Activated CD4-positive, alpha-beta T cell treated with anti-CD3 and anti-CD28 coated beads, Interleukin-2, amount 50 U/mL, for 16 hours (primary cell): Measurements from ENCODE around the gene CCZ1.
"Not testable (repeated sequence)": the region's sequence is repeated elsewhere in the genome, so short reads cannot be mapped to it uniquely, and the experiment has no call there.

Source experiments
- DNase-seq: peaks from one replicate; pipeline ENCODE4 v3.0.0-alpha.2; 2020

CCZ1 gene

DNA sequence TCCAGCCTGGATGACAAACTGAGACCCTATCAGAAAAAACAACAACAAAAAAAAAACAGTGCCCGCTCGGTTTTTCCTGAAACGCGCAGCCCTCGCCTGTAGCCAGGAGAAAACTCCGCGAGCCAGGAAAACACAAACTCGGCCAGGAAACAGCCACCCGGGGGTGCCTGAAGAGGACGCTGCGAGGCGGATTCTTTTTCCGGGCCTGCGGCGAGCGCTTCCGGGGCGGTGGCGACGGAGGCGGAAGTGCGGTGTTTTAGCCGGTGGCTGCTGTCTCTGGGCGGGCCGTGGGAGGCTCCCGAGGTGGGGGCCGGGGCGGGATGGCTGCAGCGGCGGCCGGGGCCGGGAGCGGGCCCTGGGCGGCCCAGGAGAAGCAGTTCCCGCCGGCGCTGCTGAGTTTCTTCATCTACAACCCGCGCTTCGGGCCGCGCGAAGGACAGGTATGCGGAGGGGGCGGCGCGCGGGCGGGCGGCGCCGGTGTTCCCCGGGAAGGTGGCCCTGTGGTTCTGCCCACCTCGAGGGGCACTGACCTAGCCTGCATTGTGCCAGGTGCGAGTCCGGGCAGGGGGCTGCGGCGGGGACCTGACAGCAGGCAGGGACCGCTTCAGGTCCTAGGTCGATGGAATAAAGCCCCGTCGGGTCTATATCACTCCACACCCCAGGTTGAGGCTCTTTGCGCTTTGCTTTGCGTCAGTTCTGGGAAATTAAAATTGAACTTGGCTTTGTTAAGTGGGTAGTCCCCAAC, at the start of gene CCZ1:
TSS of gene CCZ1 (plus strand) at position 254 of the 745 bp plus-strand sequence. CDS start at position 321, 67 bp downstream.
- DNase-seq, result peak; percentile 49

DNA sequence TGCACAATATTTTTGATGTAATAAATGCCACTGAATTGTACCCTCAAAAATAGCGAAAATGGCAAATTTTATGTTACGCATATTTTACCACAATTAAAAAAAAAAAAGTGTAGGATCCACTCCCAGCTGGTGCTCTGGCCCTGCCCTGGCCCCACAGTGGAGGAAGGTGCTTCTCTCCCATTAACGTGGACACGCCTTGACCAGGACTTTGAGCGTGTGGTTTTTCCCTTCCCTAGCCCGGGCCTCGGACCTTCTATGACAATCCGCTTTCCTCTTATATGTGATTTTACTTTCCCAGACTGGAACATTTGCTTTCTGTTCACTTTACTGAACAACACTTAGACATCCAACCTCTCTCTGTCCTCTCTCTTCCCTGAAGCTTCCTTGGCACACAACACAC, 47.6 kb upstream of the CCZ1 start:
- no peak for DNase-seq

DNA sequence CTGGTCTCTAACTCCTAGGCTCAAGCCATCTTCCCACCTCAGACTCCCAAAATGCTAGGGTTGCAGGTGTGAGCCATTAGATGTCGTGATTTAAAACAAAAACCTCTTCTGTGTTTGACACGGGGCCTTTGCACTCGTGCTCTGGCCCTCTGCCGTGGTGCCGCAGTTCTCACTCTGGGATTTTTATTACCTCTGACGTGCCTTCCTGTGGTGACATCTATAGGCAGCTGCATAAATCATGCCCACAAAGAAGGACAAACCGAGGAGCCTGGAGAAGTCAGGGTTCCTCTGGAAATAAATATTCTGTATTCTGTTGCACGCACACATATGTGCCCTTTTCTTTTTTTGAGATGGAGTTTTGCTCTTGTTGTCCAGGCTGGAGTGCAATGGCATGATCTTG, 43.8 kb upstream of the CCZ1 start:
- DNase-seq, result no peak

DNA sequence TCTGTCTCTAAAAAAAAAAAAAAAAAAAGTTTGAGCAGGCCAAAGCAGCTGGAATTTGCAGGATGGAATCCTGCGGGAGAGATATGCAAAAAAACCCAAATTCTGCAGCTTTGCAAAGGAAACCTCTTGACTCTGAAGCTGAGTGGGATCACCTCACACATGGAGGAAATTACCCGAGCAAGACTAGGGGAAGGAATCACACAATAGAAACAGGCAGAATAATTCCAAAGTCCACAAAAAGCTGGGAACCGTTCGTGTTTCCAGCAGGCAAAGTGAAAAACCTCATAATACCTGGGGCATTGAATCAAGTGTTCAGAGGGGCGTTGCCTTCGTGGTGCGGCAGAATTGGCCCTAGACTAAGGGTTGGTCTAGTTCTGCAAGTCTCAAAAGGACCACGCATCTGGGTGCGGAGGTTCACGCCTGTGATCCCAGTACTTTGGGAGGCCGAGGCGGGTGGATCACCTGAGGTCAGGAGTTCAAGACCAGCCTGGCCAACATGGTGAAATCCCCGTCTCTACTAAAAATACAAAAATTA, 41.4 kb upstream of the CCZ1 start:
- DNase-seq, result not testable (repeated sequence)

DNA sequence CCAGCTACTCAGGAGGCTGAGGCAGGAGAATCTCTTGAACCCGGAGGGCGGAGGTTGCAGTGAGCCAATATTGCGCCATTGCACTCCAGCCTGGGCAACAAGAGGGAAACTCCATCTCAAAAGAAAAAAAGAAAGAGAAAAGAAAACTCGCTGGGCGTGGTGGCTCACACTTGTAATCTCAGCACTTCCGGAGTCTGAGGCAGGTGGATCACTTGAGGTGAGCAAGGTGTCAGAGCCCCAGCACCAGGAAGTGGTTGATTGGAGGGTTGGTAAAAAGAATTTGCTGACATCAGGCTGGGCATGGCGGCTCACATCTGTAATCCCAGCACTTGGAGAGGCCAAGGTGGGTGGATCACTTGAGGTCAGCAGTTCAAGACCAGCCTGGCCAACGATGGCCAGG, 40.0 kb upstream of the CCZ1 start:
- DNase-seq, result peak; percentile 14

DNA sequence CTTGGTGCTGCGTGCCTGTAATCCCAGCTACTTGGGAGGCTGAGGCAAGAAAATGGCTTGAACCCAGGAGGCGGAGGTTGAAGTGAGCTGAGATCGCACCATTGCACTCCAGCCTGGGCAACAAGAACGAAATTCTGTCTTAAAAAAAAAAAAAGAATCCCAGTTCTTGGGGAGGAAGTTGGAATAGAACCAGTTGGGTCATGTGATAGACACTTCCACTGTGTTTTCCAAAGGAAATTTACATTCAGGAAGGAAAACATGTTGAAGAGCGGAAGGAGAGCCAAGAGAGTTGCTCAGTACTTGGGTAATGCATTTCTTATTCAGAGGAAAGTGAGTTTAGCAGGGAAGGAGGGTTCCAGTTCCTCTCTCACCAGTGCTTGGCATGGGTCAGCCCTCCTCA, 37.3 kb upstream of the CCZ1 start:
- DNase-seq, result not testable (repeated sequence)

DNA sequence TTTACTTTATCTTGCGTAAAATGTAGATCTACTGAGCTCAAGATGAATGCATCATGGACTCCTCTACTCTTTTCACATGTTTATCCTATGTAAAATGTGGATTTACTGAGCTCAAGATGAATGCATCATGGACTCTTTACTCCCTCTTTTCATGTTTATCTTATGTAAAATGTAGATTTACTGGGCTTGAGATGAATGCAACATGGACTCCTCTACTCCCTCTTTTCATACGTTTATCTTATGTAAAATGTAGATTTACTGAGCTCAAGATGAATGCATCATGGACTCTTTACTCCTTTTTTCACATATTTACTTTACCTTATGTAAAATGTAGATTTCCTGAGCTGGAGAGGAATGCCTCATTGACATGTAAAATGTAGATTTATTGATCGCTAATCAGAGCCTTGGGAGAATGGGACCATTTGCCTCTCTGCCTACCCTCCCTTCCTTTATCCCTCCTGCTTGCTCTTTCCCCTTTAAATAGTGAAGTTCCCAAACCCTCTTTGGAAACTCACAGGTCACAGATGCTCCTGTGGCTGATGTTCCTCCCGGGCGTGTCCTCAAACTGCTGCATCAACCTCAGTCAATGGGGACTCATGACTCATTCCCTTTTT, 35.7 kb upstream of the CCZ1 start:
- DNase-seq, result not testable (repeated sequence)

DNA sequence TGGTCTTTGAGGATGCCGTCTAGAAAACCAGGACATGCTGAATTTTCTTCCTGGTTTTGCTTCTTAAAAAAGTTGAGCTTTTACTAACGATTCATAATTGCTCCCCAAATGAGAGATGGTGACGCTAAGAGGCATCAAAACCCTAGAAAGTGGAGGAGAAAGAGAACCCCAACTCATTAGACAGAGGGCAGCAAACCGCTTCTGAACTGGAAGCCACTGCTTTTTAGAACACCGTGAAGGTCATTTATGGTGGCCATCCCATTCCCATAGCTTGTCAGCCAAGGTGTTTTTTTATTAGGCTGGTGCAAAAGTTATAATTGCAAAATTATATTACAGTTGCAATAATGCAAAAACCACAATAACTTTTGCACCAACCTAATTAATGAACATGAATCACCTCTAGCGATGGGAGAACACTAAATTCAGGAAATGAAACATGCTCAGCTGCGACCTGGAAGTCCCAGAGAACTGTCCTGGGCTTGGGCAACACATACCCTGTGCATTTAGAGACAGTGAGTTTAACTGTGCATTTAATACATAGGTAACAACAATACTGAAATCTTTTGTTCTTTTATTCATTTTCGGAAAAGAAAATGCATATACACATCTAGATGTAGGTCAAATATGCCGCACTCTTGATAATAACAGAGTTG, 33.1 kb upstream of the CCZ1 start:
- DNase-seq, result not testable (repeated sequence)

DNA sequence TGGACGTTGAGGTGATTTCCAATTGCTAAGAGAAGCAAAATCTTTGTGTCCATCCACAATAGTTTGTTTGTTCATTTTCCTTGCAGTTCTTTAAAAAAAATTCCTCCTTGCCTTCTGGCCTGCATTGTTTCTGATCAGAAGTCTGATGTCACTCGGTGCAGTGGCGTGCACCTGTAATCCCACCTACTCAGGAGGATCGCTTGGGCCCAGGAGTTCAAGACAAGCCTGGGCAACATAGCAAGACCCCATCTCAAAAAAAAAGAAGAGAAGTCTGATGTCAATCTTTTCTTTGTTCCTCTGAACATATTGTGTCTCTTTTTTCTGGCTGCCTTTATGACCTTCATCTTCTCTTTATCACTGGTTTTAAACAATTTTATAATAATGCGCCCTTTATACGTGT, 31.5 kb upstream of the CCZ1 start:
- DNase-seq, result no peak

DNA sequence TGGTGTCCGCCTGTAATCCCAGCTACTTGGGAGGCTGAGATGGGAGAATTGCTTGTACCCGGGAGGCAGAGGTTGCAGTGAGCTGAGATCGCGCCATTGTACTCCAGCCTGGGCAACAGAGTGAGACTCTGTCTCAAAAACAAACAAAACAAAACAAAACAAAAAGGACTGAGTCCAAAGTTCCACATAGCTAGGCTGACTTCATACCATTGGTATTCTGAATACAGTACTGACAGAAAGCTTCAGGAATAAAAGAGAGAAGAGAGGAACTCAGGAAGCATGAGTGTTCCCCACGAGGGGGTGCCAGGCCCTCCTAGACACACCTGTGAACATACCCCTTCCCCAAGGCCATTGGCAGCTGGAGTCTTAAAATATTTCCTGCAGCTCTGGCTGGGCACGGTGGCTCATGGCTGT, 29.6 kb upstream of the CCZ1 start:
- DNase-seq, result not testable (repeated sequence)

DNA sequence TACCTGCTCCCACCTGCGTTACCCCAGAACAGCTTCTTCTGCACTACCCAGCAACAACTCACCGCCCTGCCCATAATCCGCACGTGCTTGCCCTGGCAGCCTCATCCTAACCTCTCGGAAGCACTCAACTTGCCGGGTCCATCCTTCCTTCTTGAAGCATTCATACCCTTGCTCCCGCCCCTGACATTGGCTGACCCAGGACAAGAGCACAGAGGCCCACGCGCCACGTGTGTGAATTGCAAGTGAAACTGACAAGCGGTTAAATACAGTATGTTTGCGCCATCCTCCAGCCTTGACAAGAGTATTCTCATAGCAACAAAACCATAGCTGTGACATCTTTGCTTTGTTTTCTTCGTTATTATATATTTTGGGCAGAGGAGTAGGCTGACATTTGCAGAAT, 28.8 kb upstream of the CCZ1 start:
- DNase-seq, result no peak

DNA sequence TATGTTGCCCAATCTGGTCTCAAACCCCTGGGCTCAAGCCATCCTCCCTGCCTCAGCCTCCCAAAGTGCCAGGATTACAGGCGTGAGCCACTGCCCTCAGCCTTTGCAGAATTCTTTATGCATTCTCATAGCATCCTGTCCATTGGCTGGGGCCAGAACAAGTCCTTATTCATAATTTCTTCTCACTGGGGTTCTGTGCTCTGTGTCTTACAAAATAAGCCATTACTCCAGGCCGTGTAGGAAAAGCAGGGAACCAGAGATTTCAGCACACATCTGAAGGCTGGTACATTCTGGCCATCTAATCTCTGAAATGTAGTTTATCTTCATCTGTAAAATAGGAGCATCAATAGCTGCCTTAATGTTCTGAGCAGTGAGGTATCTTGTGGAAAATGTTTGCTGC, 28.2 kb upstream of the CCZ1 start:
- no peak for DNase-seq

DNA sequence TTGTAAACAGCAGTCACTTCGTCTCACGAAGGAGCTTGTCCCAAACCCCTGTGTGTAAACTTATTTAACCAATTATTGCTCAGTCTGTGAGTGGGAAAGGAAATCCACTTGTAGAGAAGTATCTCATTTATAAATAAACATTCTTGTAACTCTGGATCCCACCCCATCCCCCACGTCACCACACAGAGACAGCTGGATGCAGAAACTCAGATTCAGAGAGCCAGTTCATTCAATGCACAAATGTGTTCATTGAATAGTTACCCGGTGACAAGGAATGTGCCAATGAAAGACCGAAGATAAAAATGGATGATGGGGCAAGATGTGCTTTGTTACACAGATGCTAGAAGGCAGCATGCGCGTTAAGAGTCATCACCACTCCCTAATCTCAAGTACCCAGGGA, 26.2 kb upstream of the CCZ1 start:
- DNase-seq, result no peak

DNA sequence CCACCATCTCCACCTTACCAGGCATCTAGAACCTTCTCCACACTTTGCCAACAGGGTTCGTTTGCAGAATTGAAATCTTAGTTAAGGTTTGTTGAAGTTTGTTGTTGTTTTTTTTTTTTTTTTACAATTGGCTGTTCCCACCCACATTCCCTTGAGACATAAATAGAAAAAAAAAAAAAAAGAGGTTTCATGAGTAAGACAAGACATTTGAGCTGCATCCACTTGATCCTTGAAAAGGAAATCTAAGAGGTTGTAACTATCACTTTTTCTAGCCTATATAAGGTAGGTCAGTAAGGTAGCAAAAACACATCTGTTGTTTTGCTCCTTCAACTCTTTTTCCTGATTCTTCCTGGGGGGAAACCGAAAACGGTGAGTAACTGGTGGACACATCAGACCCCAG, 18.9 kb upstream of the CCZ1 start:
- DNase-seq, result not testable (repeated sequence)

DNA sequence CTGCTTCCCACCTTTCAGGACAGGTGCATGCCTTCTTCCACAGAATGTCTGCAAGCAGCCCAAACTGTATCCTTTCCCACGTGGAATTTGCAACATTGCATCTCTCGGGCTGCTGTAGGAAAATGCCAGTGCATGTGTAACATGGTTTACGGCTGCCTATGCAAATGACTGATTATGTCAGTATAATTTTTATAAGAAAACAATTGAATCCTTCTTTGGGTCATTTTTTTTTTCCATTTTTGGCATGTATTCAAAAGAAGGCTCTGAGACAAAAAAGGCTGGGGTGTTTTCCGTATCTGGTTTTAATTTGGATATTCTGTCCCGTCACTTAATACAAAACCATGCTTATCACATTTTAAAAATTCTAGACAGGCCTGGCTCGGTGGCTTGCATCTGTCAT, 18.4 kb upstream of the CCZ1 start:
- not testable (repeated sequence) for DNase-seq

DNA sequence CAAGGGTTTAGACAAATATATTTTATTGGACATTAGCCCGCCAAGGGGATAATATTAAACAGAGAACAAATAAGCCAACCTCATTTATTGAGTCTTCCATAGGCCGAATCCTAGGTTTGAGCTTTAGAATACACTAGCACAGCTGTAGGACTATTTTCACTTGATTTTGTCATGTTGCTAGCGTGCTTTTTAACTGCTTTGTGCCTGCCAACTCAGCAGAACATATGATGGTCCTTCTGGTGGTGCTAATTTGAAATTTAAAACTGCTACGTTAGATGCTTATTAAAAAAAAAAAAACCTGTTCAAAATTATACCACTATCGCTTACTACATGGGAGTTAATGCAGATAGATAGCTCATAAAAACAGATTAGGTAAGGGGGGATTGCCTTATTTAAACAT, 14.1 kb upstream of the CCZ1 start:
- DNase-seq, result not testable (repeated sequence)

DNA sequence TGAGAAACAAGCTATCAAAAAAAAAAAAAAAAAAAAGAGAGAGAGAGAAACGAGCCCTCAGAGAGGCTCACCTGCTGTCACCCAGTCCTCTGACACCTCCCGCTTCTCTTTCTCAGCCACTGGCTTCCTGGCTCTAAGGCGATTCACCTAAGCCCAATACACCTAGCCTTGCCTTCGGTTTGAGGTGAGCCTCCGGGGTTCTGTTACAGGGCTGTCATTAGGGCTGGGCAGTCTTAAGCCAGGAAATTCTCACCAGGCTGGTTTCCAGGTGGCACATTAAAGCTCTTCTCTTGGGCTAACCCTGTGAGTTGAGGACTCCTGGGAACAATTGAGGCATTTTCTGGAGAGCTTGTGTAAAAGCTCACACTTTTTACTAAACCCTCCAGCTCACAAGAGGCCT, 10.5 kb upstream of the CCZ1 start:
- DNase-seq, result not testable (repeated sequence)

DNA sequence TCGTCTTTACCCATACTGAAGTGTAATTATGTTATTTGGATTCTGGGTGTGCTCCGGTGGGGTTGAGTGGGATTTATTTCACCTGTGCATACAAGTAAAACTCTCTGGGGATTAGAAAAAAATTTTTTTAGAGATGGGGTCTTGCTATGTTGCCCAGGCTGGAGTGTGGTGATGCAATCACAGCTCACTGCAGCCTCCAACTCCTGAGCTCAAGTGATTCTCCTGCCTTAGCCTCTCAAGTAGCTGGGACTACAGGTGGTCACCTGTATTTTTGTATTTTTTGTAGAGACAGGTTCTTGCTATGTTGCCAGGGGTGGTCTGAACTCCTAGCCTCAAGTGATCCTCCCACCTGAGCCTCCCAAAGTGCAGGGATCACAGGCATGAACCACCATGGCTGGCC, 8.3 kb upstream of the CCZ1 start:
- DNase-seq, result not testable (repeated sequence)

DNA sequence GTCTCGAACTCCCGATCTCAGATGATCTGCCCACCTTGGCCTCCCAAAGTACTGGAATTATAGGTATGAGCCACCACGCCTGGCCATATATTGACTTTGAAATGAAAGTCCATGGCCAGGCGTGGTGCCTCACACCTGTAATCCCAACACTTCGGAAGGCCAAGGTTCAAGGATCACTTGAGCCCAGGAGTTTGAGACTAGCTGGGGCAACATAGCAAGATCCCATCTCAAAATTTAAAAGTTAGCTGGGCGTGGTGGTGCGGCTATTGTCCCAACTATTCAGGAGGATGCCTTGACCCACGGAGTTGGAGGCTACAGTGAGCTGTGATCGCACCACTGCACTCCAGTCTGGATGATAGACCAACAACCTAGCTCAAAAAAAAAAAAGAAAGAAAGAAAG, 6.0 kb upstream of the CCZ1 start:
- DNase-seq, result no peak

DNA sequence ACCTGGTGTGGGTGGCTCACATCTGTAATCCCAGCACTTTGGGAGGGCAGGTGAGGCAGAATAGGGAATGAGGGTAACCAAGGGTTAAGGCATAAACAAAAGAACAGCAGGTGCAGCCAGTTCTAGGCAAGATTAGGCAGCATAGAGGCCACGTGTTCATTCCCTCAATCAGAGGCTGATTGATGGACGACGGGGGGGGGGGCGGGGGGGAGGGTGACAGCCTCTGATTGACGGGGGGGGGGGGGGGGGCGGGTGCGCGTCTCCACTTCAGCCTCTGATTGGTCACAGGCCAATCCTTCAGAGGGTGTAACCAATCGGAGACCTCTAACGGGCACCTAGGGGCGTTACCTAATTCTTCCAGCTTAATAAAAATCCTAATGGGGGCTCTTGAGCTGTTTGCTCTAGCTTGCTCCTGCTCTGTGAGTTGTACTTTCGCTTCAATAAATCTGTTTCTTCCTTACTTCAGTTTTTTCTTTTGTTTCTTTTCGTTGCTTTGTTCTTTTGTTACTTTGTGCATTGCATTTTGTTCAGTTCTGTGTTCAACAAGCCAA, 1.1 kb upstream of the CCZ1 start:
- DNase-seq, result not testable (repeated sequence)

DNA sequence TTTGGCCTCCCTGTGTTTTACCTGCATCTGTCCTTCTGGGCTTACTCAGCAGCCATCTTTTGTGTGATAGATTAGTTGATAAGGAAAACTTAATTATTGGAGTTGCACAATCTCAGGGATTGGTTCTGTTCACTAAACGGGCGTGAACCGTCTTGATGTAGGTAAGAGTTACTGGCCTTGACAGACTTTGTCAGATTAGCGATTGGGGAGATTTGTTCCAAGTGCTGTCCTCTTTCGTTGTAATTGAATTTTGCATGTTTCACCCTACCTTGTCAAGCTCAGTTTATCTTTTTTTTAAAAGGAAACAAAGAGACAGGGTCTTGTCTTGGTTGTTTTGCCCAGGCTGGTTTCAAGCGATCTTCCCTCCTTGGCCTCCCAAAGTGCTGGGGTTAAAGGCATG, 4.5 kb downstream of the CCZ1 start:
- not testable (repeated sequence) for DNase-seq

DNA sequence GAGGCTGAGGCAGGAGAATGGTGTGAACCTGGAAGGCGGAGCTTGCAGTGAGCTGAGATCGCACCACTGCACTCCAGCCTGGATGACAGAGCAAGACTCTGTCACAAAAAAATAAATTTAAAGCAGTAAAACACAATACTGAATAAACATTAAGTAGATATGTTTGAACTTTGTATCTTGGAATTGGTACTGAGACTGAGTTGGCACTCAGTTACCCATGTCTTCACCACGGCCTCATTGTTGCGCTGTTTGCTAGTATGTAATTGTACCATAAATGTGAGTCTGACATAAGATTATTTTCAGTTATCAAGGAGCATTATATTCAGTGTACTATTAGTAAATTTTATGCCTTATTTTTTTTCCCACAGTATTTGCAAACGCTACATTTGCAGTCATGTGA, 6.2 kb downstream of the CCZ1 start:
- DNase-seq, result not testable (repeated sequence)

DNA sequence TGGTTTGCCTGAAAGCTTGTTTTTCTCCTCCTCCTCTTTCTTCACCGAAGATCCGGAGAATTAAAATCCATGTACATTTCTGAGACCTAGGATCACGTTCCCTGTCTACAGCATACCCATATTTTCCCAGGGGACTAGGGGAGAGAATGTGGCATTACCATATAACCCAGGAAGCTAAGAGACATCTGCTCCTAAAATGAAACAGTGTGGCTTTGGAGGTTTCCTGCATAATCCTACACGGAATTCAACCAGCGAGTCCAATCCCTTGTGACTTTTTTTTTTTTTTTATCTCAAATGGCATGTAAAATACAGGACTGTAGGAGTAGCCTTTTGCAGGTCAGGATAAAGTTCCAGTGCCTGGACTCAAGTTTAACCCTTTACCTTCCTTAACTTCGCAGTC, 10.3 kb downstream of the CCZ1 start:
- DNase-seq, result not testable (repeated sequence)

DNA sequence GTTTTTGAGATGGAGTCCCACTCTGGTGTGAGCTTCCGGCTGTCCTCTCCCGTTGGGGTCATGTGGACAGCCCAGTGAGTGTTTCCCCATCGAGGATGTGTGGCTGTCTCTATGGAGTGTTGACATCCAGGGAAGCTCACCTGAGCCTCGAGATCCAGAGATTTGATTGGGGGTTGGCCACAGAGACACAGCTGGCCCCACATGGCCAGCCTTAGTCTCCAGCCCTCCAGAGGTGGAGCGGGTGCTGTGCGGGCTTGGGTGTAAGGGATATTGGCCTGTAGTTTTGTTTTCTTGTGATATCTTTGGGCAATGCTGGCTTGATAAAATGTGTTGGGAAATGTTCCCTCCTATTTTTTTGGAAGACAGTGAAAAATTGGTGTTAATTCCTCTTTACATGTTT, 18.0 kb downstream of the CCZ1 start:
- DNase-seq, result not testable (repeated sequence)
